Measurements from ENCODE around the gene KMT2D.

DNA sequence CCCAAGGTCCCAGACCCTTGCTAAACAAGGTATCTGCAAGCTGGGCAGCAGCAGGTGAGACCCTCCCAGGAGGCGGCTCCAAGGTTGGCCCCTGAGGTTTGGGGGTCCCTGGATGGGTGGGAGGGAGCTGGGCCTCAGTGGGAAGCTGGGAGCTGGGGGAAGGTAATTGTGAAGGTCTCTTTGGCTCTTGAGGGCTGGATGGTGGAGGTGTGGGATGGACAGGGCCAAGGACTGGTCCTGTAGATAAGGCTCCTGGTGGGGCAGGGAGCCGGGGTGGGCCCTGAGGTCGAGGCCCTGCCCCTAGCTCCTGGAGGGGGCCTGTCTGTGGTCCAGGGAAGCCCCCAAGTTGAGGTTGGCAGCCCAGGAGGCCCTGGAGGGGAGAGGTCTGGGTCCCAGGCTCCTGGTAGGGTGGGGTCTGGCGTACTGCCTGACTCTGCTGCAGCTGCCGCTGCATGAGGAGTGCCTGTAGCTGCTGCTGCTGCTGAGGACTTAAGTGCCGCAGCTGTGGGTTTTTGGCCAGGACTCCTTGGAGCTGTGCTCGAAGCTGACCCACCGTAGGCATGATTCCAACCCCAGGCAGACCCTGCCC is 28.9 kb downstream of the KMT2D start:
- no peak for TF ChIP-seq POLR2A (IDR thresholded peaks at IDR 0.05)
- no peak for TF ChIP-seq CTCF (IDR thresholded peaks at IDR 0.05)
